ENCODE data around the gene TIMP2.
"Not testable (repeated sequence)": the region's sequence is repeated elsewhere in the genome, so short reads cannot be mapped to it uniquely, and the experiment has no call there.

Gene TIMP2

DNA sequence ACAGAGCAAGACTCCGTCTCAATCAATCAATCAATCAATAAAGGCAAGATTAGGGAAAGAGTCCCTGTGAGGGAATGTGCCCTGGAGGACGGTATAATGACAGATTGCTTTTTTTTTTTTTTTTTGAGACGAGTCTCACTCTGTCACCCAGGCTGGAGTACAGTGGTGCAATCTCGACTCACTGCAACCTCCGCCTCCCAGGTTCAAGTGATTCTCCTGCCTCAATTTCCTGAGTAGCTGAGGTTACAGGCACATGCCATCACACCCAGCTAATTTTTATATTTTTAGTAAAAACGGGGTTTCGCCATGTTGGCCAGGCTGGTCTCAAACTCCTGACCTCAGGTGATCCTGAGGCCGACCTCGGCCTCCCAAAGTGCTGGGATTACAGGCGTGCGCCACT, 35.1 kb downstream of the TIMP2 start:
- DNase-seq (ENCODE audit: low read depth in 3 of 3) = not testable (repeated sequence)

DNA sequence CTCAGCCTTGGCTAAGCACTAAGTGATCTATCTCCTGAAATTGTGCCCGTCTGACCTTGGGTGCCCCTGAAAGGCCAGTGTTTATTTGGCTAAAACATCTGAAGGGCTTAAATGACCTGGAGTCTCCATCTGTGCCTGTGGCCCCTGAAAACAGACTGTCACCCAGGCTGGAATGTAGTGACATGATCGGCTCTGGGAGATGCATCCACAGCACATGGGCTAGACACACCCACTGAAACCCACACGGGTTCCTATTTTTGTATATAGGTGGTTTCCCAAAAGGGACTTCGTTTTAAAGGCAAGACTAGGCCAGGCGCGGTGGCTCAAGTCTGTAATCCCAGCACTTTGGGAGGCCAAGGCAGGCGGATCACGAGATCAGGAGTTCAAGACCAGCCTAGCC, 35.7 kb downstream of the TIMP2 start:
- no peak for DNase-seq (ENCODE audit: low read depth in 3 of 3)

DNA sequence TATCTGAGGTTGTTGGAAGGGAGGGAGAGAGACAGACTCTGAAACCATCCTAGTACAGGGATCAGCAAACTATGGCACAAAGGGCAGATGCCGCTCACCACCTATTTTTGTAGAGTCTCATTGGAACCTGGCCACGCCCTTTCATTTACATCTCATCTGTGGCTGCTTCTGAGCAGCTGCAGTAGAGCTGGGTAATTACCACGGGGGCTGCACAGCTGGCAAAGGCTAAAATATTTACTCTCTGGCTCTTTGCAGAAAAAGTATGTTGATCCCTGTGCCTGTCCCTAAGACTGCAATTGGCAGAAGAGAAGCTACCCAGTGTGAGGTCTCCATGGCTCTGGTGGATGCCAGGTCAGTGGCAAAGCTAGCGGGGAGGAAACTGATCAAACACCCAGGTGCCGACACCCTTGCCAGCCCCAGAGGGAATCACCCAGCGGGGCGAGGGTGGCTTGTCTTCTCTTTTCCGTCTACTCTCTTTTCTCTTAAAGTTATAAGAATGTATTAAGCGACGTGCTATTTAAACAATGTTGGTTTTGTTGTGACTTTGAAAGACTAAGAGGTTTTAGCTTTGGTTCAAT, 36.2 kb downstream of the TIMP2 start:
- no peak for DNase-seq (ENCODE audit: low read depth in 3 of 3)

DNA sequence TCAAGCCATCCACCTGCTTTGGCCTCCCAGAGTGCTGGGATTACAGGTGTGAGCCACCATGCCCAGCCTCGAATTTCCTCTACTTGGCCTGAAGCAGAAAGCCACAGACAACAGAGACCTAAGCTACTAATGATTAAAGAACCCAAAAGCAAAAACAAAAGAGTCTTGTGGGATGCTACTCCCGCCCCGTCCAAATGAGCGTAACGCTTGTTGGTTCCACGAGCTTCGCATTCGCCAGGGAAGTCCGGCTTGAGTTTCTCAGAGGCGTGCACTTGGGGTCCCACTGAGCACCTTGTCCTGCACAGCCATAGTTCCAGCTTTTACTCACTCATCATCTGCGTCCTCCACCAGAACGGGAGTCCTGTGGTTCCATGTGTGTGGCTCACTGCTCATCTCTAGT, 38.2 kb downstream of the TIMP2 start:
- DNase-seq (ENCODE audit: low read depth in 3 of 3) = no peak

DNA sequence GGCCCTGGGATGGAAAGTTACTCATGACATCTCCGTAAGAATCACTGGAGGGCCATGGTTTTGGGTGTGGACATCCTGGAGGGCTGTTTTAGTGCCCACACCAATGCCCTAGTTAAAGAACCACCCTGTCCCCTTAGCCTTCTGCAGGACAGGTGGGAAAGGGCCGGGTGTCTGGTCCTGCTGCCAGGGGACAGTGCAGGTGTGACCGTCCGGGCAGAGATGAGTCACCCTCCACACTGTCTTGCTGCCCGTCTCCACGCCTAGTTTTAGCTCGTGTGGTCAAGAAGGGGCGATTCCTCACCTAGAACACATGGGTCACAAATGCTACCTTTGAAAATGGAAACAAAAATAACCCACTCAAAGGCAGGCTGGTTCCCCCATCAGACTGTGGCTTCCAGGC, 39.2 kb downstream of the TIMP2 start:
- no peak for DNase-seq (ENCODE audit: low read depth in 3 of 3)

- no peak for DNase-seq (ENCODE audit: low read depth in 3 of 3)
Measured at GRCh38 chr17:78884876-78885667, 40.1 kb downstream of the TIMP2 start.

DNA sequence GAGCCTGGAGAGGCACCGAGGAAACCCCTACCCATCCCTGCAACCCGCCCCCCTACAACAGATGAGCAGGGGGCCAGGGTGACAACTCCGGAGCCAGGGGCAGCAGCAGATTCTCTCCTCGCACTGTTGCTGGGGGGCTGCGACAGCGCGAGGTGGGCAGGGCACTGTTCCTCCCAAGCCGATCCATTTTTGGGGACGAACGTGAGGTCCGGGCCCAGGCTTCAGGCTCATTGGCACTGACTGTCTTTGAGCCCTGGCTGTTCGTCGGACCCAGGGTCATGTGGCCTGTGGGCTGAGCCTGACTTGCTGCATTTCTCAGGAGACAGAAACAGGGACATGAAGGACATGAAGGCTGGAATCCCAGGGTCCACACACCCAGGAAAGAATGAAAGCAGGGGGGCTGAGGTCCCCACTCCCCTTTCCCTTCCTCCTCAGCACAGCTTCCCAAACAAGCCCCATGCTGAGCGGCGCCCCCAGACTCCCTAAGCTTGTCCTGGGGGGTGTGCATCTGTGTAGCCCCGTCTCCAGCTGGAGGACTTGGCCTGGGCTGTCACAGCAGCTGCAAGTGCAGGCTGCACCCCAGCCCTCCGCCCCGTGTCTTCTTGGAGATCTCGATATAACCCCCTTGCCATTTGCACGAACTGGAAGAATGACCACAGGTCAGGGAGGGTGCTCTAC, 40.9 kb downstream of the TIMP2 start:
- DNase-seq (ENCODE audit: low read depth in 3 of 3) = no peak

GRCh38 chr17:78883533-78884131, 41.6 kb downstream of the TIMP2 start:
- DNase-seq (ENCODE audit: low read depth in 3 of 3) = no peak

DNA sequence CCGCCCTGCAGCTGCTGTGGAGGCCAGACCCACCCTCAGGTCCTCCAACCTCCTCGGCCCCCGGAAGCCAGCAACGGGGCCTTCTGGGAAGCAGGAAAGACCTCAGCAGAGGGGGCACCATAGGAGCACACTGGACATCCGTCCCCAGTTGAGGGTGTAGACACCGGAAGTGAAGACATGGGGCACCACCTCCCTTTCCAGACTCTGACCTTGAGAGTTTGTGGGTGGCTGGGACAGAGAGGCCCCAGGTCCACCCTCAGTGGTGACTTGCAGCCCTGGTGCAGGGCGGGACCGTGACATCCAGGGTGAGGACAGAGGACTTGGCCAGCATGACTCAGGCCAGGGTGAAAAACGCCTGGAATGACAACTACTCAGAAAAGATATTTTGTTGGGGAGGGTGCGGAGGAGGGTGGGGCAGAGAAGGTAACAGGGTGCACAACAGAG, 42.1 kb downstream of the TIMP2 start:
- no peak for DNase-seq (ENCODE audit: low read depth in 3 of 3)

DNA sequence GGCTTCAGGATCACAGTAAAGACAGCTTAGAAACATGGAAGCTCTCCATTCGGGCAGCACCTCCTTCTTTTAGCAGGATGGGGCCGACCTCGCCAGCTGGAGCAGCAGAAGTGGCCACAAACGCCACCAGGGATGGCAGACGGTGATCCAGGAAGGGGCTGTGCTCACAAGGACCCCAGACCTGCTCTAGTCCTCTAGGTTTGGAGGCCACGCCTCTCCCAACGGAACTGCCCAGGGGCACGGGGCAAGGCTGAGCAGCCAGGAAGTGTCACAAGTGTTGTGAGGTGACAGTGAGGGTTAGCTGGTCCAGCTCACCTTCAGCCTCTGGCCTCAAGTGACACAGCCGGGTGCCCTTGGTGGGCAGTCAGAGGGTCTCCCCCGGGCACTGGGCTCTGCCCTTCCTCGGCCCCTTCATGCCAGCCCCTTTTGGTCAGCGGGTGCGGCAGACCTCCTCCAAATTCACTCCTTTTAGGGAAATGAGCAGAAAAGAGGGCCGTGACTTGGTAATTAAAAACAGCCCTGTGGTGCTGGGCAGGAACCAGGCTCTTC, 42.6 kb downstream of the TIMP2 start:
- DNase-seq (ENCODE audit: low read depth in 3 of 3) = no peak

GRCh38 chr17:78879635-78880186, 45.5 kb downstream of the TIMP2 start:
- DNase-seq (ENCODE audit: low read depth in 3 of 3) = no peak

DNA sequence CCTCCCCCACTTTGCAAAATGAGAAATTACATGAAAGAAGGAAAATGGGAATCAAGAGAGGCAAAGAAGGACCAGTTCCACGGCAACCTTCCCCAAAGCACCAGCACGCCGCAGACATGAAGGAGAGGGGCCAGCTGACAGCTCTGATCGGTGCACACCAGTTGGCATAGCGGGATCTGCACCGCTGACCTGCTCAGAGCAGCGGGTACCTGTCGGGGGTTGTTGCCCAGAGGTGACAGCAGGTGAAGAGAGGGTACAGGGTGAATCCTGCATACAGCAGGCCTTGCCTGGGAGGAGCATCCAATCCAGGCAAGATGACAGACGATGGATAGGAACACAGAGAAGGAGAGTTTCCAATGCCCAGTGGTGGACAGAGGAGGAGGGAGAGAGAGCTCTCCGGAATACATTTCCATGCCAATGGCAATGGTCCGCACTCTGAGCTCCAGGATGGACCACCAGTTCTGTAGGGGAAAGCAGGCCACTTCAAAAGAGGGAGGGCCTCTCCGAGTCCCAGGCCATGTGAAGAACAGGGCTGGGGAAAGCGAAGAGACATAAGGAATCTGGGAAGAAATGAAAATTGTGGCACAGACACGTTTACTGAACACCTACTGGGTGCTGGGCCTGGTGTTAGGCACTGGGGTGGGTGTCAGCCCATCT, 46.2 kb downstream of the TIMP2 start:
- DNase-seq (ENCODE audit: low read depth in 3 of 3) = no peak

DNA sequence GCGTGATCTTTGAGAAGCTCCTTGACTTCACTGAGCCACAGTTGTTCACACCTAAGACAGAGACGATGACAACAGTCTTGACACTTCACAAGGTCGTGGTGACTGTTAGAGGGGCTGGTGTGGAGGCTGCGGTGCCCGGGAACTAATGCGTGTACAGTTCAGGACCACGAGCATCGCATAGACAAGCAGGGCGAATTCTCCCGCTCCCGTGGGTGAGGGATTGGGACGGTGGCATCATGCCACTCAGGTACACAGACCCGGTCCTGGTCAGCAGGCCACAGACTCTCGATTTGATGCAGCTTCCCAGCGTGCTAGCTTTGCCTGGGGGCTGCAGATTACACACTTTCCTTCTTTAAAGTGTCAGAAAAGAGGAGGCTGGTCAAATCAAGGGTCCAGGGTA, 46.9 kb downstream of the TIMP2 start:
- no peak for DNase-seq (ENCODE audit: low read depth in 3 of 3)

DNA sequence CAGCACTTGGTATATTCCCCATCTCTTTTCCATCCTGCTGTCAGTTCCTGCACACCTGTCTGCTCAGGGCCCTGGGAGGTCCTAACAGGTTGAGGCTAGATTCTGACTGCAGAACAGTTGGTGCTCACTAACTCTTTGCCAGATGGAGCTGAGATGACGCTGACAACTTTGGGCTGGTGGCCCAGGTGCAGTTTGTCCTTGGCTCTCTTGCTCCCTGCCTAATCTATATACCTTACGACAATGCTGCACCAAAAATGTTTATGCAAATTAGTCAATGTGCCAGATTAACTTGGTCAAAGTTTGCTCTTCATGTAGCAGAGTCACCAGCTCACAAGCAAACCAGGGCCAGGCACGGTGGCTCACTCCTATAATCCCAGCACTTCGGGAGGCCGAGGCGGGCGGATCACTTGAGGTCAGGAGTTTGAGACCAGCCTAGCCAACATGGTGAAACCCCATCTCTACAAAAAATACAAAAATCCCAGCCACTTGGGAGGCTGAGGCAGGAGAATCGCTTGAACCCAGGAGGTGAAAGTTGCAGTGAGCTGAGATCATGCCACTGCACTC, 48.2 kb downstream of the TIMP2 start:
- not testable (repeated sequence) for DNase-seq (ENCODE audit: low read depth in 3 of 3)

DNA sequence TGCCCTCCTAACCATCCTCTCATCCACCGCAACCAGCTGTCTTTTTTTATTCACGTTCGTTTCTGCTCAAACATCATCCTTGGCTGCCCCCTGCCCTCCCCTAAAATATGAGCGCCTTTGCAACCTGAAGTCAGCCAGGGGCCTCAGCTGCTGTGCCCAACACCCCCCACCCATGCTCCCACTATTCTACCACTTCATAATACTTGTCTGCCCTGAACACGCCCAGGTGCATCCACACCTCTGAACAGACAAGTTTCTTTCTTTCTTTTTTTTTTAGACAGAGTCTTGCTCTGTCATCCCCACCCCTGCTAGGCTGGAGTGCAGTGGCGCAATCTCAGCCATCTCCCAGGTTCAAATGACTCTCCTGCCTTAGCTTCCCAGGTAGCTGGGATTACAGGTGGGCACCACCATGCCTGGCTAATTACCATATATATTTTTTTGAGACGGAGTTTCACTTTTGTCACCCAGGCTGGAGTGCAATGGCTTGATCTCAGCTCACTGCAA, 49.0 kb downstream of the TIMP2 start:
- DNase-seq (ENCODE audit: low read depth in 3 of 3) = no peak

DNA sequence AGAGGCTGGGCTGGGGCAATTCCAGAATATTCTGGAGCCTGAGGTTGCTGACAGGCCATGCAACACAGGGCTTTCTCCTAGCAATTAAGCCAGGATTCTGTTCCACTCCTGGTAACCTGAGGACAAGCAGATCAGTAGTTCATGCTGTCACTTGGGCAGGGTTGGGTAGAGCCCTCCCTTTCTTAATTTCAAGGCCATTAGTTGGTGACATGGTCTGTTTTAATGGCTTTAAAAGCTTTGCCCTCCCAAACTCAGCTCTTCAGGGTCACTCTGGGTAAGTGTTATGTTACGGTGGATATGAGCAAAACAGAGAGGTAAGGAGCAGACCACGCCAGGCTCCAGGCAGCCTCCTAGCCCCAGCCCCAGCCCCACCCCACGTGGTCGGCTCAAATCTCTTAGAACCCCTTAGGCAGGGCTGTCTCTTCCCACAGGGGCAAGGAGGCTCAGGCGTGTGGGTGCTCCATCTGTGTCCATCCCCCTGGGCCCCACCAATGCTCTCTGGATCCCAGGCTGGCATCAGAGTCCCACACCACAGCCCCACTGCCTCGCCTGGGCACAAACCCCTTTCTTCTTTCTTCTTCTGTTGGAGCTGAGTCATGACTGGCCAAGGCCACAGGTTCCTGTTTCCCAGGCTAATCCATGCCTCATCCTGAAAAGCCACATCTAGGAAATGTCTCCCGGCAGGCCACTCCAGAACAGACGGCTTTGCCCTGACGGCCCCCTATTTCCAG, 49.7 kb downstream of the TIMP2 start:
- no peak for DNase-seq (ENCODE audit: low read depth in 3 of 3)

DNA sequence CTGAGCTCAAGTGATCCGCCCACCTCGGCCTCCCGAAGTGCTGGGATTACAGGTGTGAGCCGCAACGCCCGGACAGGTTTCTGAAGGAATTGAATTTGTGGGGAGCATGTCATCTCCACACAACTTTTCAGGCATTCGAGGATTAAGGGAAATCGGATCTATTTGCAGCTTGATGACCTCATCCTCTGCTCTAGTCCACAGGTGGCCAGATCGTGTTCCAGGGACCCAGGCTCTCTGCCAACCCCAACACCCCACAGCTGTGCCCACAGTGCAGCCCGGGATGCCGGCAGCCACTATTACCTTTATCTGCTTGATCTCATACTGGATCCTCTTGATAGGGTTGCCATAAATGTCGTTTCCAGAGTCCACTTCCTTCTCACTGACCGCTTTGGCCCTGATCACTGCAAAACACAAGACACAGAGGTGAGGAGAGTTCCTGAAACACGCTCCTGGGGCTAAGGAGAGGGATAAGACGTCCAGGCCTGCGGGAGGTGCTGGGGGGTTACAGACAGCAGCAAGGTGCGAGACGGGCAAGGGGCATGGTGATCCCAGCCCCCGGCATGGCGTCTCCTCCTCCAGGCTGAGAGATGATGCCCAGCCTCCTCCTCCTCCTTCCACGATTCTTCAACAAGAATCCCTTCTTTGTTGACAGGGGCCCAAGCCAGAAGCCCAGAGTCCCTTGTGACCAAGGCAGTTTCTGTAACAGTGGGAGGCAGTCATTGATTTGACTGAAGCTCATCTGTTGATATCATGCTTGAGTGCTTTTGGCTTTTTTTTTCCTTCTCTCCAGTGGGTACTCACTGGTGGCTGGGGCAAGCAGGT, 51.5 kb downstream of the TIMP2 start:
- no peak for DNase-seq (ENCODE audit: low read depth in 3 of 3)

DNA sequence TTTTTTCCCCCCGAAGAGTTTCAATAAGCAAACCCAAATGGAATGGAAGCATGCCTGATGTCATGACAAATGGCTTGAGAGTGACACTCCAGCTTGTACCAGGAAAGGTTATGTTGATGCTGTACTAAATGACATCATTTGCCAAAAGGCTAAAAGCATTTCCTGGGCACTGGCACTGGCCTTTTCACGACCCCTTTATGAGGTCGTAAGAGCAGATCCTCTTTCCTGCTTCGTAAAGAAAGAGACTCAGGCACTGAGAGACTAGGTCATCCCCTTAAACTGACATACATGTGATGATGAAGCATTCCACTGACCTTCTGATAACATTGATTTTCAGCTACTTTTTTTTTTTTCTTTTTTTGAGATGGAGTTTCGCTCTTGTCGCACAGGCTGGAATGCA, 52.7 kb downstream of the TIMP2 start:
- DNase-seq (ENCODE audit: low read depth in 3 of 3) = no peak

GRCh38 chr17:78870621-78871020, 54.6 kb downstream of the TIMP2 start:
- no peak for DNase-seq (ENCODE audit: low read depth in 3 of 3)

Measured in stimulated activated CD4-positive, alpha-beta T cell treated with anti-CD3 and anti-CD28 coated beads, TNF-alpha, amount 100 ng/mL, for 48 hours (primary cell).